Fibroblast of gingiva (primary cell): Measurements from ENCODE around the gene CELF5.
"Not testable (repeated sequence)": the region's sequence is repeated elsewhere in the genome, so short reads cannot be mapped to it uniquely, and the experiment has no call there.

Experiments used
- DNase-seq: peaks from one replicate; pipeline ENCODE4 v3.0.0-alpha.2; 2011; ENCODE audit warnings: low read depth

Gene CELF5

GRCh38 chr19:3322199-3322978, 97.9 kb downstream of the CELF5 start:
- DNase-seq = no peak

DNA sequence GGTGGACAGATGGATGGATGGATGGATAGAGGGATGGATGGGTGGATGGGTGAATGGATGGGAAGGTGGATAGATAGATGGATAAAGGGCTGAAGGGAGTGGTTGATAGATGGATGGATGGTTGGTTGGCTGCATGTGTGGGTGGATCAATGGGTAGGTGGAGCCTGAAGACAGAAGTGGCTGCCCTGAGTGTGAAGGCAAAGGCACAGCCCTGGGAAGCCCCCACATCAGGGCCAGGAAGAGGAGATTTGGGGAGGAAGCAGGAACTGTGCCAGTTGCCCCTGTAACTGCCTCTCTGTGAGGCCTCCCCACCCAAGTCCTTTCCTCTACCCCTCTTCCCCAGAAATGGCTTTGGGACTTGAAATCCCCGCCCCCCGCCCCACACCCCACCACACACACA, 98.6 kb downstream of the CELF5 start:
- no peak for DNase-seq

- DNase-seq = no peak
Measured at GRCh38 chr19:3323658-3324057, 99.2 kb downstream of the CELF5 start.

GRCh38 chr19:3324405-3324856, 100.0 kb downstream of the CELF5 start:
- DNase-seq = no peak

DNA sequence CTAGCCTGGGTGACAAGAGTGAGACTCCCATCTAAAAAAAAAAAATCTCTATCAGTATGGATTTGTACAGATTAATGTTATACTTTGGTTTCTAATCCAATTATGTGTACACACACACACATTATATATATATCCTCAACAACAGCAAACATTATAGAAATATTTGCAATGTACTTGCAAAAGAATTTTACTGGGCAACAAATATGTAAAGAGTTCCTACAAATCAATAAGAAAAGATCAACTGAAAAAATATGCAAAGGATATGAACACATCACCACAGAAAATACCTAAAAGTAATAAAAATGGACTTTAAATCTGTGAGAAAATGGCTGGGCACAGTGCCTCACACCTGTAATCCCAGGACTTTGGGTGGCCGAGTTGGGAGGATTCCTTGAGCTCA, 101.0 kb downstream of the CELF5 start:
- DNase-seq = no peak

- no peak for DNase-seq
Measured at GRCh38 chr19:3328743-3329142, 104.3 kb downstream of the CELF5 start.

DNA sequence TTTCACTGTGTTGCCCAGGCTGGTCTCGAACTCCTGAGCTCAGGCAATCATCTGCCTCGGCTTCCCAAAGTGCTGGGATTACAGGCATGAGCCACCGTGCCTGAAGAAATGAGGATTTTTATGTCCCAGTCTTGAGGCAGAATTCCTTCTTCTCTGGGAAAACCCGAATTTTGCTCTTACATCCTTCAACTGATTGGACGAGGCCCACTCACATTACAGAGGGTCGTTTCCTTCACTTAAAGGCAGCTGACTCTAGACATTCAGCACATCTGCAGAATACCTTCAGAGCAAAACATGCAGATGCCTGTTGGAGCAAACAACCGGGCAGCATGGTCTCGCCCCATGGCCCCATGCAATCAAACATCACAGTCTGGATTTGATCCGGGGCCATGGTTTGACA, 105.6 kb downstream of the CELF5 start:
- no peak for DNase-seq

DNA sequence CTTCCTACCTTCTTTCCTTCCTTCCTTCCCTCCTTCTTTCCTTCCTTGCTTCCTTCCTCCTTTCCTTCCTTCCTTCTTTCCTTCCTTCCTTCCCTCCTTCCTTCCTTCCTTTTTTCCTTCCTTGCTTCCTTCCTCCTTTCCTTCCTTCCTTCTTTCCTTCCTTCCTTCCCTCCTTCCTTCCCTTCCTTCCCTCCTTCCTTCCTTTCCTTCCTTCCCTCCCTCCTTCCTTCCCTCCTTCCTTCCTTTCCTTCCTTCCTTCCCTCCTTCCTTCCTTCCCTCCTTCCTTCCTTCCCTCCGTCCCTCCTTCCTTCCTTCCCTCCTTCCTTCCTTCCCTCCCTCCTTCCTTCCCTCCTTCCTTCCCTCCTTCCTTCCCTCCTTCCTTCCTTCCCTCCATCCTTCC, 107.8 kb downstream of the CELF5 start:
- DNase-seq = not testable (repeated sequence)

DNA sequence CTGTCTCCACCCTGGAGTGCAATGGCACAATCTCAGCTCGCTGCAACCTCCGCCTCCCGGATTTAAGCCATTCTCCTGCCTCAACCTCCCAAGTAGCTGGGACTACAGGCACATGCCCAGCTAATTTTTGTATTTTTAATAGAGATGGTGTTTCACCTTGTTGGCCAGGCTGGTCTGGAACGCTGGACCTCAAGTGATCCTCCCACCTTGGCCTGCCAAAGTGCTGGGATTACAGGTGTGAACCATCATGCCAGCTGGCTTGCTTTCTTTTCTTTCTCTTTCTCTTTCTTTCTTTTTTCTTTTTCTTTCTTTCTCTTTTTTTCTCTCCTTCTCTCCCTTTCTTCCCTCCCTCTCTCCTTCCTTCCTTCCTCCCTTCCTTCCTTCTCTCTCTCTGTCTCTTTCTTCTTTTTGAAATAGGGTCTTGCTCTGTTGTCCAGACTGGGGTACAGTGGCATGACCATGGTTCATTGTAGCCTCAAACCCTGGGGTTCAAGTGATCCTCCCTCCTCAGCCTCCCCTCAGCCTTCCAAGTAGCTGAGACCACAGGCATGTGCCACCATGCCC, 108.6 kb downstream of the CELF5 start:
- DNase-seq = no peak

DNA sequence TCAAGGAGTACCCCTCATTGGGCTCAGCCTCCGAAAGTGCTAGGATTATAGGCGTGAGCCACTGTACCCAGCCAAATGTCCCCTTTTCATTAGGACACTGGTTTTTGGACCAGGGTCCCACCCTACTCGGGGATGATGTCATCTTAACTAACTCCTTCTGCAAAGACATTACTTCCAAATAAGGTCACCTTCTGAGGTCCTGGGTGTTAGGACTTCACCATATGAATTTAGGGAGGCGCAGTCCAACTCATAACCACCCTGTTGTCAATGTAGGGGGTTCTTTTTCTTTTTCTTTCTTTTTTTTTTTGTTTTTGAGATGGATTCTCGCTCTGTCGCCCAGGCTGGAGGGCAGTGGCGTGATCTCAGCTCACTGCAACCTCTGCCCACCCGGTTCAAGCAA, 109.2 kb downstream of the CELF5 start:
- no peak for DNase-seq

- DNase-seq = not testable (repeated sequence)
Measured at GRCh38 chr19:3334749-3335430, 110.4 kb downstream of the CELF5 start.

DNA sequence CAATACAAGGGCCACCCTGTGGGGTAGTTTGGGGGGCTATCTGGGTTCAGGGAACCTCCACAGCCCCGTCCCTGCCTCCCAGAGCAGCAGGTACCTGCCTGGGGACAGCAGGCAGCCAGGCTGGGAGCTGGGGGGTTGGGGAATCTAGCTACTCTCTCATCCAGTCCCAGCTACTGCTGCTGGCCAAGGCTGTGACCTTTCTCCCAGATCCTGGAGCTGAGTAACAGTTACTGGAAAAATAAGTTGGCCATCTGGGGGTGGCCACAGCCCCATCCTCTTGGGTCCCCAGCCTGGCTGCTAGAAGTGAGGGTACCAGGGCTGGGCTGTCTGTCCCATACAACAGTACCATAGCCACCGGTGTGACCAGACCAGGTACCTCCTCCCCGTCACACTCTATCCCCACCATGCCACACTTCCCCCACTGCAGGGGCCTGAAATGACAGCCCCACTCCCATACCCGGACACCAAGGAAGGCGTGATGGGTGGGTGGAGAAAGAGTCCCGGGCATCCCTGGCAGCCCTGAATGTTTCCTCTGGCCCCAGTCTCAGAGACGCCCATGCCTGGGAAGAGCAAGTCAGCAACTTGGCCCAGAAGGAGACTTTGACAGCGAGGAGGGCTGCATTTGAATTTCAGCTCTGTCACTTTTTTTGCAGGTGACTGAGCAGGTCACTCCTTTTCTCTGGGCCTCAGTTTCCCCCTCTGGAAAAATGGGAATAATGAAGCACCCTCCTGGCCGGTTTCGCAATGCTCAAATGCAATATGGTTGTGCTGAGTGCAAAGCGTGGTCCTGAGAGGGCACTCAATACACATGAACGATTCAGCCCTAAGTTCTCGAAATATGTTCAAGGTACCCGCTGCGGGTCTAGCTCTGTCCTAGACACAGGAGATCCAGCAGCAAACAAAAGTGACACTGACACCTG, 111.2 kb downstream of the CELF5 start:
- peak; percentile 81 for DNase-seq

GRCh38 chr19:3336351-3336679, 111.9 kb downstream of the CELF5 start:
- DNase-seq = no peak

DNA sequence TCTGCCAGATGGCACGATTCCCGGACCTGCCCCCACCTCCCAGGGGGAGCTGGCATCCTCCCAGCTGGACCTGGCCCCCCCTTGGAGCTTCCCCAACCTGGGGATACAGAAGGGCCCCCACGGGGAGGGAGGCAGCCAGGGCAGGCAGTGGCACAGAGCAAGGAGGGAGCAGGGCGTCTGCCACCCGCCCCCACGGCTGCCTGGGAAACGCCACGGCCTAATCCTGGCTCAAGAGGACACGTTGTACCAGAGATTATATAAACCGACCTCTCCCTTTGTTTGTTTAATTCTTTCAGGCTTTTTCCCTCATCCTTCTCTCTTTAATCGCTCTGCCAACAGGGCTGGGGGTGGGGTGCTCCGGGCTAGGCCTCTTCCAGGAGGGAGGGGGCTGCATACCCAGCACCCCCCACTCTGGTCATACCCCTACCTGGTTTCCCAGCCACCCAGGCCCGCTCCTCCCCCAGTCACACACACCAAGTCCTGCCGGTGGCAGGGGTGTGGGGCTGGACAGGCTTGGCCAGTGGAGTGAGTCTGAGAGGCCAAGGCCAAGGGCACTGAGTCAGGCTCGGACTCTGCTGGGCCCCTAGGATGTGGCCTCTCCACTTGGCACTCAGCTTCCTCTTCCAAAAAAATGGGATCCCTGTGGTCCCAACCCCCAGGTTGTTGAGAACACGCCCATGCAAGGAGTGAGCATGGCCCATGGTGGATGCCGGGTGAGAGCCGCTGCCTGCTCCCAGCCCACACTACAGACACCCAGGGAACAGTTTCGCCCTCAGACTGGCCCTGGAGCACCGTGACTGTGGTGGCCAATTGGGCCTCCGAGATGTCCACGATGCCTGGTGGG, 112.4 kb downstream of the CELF5 start:
- peak; percentile 97 for DNase-seq

DNA sequence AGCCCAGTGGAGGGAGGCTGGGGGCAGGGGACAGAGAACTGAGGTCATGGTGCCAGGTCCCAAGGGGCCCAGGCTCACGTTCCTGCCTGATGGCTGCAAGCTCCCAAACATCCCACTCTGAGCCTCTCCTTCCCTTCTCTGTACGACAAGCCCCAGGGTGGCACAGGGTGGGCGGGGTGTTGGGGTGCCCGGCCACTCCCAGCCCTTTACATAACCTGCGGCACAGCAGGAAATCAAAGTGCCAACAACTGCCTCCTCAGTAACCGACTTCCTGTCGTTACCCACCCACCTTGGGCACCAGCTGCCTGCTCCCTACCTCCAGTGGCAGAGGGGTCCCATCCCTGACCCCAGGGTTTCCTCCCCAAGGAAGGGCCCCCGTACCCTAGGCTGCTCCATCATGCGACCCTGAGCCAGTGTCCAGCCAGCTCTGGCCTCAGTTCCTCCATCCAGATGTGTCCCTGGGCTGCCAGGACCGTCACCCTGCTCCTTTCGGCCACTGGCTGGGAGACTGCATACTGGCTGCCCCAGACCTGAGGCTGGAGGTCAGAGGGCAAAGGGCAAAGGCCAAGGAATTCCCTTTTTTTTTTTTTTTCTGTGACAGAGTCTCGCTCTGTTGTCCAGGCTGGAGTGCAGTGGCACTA, 114.2 kb downstream of the CELF5 start:
- peak; percentile 28 for DNase-seq

- DNase-seq = no peak
Measured at GRCh38 chr19:3340340-3340739, 115.9 kb downstream of the CELF5 start.

- DNase-seq = no peak
Measured at GRCh38 chr19:3342246-3342645, 117.8 kb downstream of the CELF5 start.

- not testable (repeated sequence) for DNase-seq
Measured at GRCh38 chr19:3342962-3343361, 118.5 kb downstream of the CELF5 start.

DNA sequence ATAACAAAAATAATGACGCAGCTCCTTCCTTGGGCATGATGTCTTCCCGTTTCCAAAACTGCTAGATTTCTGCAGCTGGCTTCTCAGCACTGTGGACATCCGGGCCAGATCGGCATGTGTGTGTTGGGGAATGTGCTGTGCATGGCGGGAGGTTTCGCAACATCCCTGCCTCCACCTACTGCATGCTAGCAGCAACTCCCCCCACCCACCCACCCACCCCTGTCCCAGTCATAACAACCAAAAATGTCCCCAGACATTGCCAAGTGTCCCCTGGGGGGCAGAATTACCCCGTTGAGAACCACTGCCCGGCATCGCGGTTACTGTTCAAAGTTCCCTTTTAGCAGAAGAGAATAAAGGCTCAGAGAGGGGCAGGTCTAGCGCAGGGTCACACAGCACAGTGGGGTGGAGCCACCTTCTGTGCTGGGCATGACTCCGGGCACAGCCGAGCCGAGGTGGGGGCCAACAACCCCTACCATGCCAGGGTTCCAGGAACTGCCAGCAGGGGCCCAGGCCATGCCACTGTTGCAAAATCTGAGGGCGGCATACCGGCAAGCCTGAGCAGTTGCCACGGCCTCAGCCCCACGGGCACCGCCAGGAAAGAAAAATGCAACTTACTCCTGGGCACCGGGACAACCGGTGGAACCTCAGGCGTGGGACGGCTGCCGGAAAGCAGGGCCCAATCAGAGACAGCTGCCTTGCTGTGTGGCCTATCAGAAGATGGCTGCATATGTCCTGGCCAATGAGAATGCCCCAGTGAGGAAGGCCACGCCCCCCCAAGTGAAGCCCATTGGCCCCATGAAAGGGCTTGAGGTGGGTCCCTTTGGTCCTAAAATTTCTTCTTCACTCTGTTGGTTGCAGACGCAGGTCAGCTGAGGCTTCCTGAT, 119.4 kb downstream of the CELF5 start:
- DNase-seq = peak; percentile 98
